Hindlimb muscle (tissue), 1 donor: ENCODE measurements around the gene NUTM2D. TPM values are rescaled to one million over a fixed set of nuclear protein-coding genes. Genes with fewer than 3 reads are reported as not detected.
"Not testable (repeated sequence)": the region's sequence is repeated elsewhere in the genome, so short reads cannot be mapped to it uniquely, and the experiment has no call there.

Experiments
- DNase-seq: peaks from one replicate; pipeline ENCODE4 v3.0.0-alpha.2; 2013
- polyA plus RNA-seq: library from polyadenylated mRNA; unstranded; fragments of 120-200 nt; gene quantifications from one replicate; pipeline ENCODE4 v1.2.1, GENCODE V29; 2013; ENCODE audit not compliant: insufficient read length

Gene NUTM2D
- polyA plus RNA-seq, 1 donor: 12.8 TPM

DNA sequence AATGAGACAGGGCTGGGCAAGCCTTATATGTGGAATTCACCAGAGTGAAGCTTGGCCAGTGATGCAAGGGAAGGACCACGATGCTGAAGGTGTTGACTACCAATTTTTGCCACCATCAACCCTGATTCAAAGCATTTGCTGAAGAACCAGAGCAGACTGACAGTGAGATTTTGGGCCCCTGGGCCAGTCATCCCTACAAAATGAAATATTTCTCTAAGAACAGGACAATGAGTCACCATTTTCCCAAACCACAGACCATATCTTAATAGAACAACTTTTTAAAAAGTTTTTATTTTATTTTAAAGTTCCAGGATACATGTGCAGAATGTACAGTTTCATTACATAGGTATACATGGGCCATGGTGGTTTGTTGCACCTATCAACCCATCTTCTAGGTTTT is 16.5 kb downstream of the NUTM2D start:
- DNase-seq: not testable (repeated sequence)

DNA sequence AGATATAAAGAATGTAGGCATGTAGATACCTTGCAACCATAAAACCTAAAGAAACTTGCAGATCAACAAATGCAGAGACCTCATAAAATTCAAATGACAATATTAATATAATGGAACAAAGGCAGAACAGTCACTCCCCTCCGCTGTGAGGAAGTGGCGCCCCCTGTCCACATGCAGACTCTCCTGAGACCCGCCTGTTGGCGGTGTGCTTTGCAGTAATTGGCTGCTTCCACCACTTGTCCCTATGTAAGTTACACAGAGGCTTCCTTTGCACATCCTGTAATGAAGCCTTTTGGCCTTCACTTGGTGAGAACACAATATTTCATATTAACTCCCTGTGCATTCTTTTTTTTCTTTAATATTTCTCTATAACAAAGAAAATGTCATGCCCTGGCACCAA is 21.6 kb downstream of the NUTM2D start:
- not testable (repeated sequence) for DNase-seq

DNA sequence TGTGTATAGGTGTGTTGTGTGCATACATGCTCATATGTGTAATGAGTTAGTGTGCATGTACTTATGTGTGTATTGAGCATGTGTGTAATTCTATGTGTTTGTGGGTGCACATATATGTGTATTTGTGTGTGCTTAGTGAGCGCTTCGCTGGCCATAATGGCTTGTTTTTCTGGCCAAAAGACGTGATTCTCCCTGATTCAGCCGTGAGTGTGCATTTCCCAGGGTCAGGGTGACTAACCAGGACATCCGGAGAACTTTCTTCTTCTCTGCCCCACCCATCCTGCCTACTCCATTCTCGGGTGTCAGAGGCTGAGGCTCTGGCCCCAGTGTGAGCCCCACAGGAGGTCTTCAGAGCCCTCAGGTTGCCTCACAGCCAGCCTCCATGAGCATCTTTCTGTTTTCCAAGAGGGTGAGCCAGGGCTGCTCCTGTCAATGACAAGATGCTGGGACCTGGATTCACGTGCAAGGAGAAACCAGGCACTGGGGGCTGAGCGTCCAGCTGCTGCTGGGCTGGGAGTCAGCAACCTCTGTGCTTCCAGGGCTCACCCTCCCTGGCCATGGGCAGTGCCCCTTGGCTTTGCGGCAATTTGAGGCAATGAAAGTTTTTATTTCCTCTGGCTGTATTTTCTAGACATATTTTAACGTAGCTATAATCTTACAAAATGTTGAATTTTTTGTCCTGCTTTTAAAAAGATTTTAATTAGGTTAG is 25.8 kb downstream of the NUTM2D start:
- DNase-seq: not testable (repeated sequence)

DNA sequence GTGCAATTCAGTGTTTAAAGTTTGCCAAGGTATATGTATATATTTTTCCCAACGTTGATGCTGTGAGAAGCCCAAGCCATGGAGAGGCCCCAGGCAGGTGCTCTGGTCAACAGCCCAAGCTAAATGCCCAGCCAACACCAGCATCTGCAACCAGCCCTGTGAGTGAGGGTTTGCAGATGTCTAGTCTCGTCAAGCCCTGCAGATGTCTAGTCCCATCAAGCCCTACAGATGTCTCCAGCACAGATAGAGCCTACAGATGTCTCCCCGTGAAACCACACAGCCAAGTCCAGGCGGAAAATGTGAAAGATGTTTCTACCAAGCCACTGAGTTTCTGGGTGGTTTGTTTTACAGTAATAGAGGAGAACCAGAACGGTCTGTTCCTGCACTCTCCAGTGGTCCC is 26.7 kb downstream of the NUTM2D start:
- not testable (repeated sequence) for DNase-seq

DNA sequence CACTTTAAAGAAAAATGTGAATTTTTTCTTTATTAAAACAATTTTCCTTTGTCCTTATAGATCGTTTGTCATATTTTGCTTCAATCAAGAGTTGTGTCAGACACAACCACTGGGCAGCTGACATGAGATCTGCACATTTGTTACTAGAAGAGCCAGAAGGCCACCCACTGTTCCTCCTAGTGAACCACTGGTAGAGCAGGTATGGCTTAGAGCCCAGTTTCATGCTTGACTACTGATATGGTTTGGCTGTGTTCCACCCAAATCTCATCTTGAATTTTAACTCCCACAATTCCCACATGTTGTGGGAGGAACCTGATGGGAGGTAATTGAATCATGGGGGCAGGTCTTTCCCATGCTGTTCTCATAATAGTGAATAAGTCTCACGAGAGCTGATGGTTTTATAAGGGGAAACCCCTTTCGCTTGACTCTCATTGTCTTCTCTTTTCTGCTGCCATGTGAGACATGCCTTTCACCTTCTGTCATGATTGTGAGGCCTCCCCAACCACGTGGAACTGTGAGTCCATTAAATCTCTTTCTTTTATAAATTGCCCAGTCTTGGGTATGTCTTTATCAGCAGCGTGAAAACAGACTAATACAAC is 28.3 kb downstream of the NUTM2D start:
- not testable (repeated sequence) for DNase-seq

DNA sequence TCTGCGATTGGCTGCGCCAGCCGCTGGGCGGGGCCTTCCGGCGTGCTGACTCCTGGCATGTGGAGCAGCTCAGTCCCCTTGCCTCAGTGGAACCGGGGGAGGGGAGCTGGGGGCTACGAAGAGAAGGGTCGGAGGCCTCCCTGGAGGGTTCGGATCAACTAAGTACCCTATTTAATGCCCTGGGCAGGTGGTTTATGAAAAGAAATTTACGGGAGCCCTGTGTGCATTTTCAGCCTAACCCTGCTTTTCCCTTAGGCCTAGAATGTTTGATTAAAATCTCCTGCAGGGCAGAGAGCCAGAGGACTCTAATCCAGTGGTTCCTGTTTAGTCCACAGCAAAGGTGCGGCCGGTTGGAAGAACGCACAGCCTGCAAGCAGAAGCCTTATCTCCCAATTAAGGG is 33.8 kb downstream of the NUTM2D start:
- not testable (repeated sequence) for DNase-seq

DNA sequence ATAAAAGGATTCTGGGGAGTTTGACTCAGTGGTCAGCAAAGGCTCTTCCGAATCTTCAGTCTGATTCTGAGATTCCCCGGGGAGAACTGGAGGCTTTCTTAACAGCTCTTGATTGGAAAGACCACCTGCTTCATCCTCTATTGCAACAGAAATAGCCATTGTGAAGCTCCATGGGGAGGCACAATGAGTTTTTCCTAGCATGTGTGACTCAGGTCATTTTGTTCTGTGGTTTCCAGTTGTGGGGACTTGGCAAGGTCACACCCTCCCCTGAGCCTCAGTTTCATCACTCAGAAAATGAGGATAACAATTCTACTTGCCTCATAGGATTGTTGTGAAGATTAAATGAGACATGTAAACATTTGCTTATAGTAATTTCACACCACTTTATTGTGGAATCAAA is 38.7 kb downstream of the NUTM2D start:
- not testable (repeated sequence) for DNase-seq

DNA sequence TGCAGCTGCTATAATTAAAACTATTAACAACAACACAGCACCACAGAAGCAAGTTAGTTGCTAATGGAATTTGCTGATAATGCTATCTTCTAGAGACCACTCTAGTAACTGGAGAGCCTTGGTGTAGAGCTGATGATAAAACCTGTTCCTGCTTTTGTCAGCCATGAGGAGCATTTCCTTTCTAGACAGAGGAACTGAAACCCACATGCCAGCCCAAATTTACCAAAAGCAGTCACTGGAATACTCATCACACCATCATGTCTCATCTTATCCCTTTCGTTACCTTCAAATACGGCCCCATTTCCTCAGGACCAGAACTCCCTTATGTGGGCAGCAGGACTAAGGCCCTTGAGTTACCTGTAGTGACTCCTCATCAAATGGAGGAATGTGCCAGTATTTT is 40.9 kb downstream of the NUTM2D start:
- DNase-seq: not testable (repeated sequence)

DNA sequence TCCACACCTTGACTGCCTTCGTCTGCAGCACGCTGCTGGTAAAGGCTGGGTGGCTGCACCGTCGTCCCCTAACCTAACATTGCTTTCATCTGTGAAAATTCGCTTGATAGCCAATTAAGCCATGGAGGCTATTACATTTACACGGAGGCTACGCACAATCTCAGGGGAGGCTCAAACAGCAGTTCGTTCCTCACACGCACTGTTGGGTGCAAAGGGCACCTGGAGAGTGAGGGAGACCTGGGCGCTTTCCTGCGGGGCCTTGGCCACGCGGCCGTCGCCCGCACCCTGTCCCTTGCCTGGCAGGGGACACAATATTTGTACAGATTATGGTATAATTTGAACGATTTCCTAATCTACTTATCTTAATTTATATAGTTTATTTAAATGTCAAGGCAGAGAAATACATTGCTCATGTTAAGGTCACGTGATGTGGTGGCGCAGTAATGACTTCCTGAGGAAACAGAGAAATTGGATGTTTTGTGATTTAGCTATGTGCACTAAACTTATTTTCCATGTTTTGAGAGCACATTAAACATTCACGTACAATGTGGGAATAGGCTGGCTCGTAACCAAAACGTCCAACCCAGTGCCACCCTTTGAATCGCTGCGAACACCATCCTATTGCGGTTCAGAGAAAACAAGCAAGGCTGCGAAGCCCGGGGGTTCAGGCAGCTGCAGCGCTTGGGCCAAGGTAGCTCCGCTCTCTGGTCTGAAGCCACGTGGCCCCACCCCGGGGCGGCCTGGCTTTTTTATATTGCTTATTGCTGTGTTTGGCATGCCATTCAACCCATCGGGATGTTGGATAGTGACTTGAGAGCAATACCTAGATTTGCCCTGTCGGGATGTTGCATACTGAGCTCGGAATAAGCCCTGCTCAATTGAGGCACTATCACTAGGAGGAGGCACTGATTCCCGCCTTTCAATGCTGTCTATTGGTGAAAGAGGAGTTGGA is 50.2 kb downstream of the NUTM2D start:
- not testable (repeated sequence) for DNase-seq

DNA sequence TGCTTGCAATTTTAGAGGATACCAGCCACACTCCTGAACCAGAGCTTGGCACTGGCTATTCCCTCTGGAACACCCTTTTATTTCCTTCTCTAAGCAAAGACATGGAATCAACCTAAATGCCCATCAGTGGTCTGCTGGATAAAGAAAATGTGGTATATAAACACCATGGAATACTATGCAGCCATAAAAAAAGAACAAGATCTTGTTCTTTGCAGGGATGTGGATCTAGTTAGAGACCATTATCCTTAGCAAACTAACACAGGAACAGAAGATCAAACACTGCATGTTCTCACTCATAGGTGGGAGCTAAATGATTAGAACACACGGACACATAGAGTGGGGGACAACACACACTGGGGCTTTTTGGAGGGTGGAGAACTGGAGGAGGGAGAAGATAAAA is 56.4 kb downstream of the NUTM2D start:
- not testable (repeated sequence) for DNase-seq

Other genes starting within 250 kb of the NUTM2D start
- gene NUTM2A, start 132.3 kb upstream of the NUTM2D start, polyA plus RNA-seq: 3.5 TPM
- gene MINPP1, start 147.1 kb downstream of the NUTM2D start, polyA plus RNA-seq: 15.9 TPM